SK-N-SH treated with all-trans-retinoic acid at 6 μM for 48 hours (cell line): ENCODE data around the gene YARS2.

ENCODE experiments used
- ATAC-seq: fragments of 200-7000 bp; cut with Tn5 transposase; 3 replicates; pipeline ENCODE4 v1.9.1; 2020; ENCODE audit warnings: mild to moderate bottlenecking, moderate library complexity
- ARNTL ChIP-seq: fragments of 450-650 bp; formaldehyde crosslinking; IDR thresholded peaks from 2 replicates; pipeline ENCODE4 v1.5.0; 2020; ENCODE audit warnings: low read depth, mild to moderate bottlenecking, moderate library complexity, borderline replicate concordance
- BACH2 ChIP-seq: fragments of 250-450 bp; sonication (Bioruptor Pico); IDR thresholded peaks from 2 replicates; pipeline ENCODE4 v1.9.0; 2021; ENCODE audit warnings: mild to moderate bottlenecking, borderline replicate concordance
- CREB5 ChIP-seq: fragments of 250-450 bp; sonication (Bioruptor Pico); IDR thresholded peaks from 2 replicates; pipeline ENCODE4 v1.5.1; 2020; ENCODE audit warnings: low read depth, mild to moderate bottlenecking, moderate library complexity
- CSDC2 ChIP-seq: fragments of 250-450 bp; sonication (Bioruptor Pico); IDR thresholded peaks from 2 replicates; pipeline ENCODE4 v1.5.0; 2020; ENCODE audit warnings: mild to moderate bottlenecking, moderate library complexity
- CSRNP3 ChIP-seq: fragments of 250-450 bp; sonication (Bioruptor Pico); IDR thresholded peaks from 2 replicates; pipeline ENCODE4 v1.5.1; 2021; ENCODE audit warnings: mild to moderate bottlenecking, moderate library complexity
- ESRRG ChIP-seq: fragments of 250-450 bp; sonication (Bioruptor Pico); IDR thresholded peaks from 2 replicates; pipeline ENCODE4 v1.6.1; 2021; ENCODE audit warnings: mild to moderate bottlenecking
- GLIS3 ChIP-seq: fragments of 250-450 bp; sonication (Bioruptor Pico); IDR thresholded peaks from 2 replicates; pipeline ENCODE4 v1.5.0; 2020; ENCODE audit warnings: mild to moderate bottlenecking, moderate library complexity
- ISL1 ChIP-seq: fragments of 250-450 bp; sonication (Bioruptor Pico); IDR thresholded peaks from 2 replicates; pipeline ENCODE4 v2.1.2; 2022; ENCODE audit warnings: mild to moderate bottlenecking, moderate library complexity
- OSR1 ChIP-seq: fragments of 250-450 bp; sonication (Bioruptor Pico); IDR thresholded peaks from 2 replicates; pipeline ENCODE4 v1.8.0; 2022; ENCODE audit warnings: moderate library complexity, mild to moderate bottlenecking, inconsistent platforms
- PATZ1 ChIP-seq: fragments of 250-450 bp; sonication (Bioruptor Pico); IDR thresholded peaks from 2 replicates; pipeline ENCODE4 v1.8.0; 2020; ENCODE audit warnings: mild to moderate bottlenecking, moderate library complexity, borderline replicate concordance
- POU6F1 ChIP-seq: fragments of 250-450 bp; sonication (Bioruptor Pico); IDR thresholded peaks from 2 replicates; pipeline ENCODE4 v1.8.0; 2021; ENCODE audit warnings: low read depth, mild to moderate bottlenecking, moderate library complexity, borderline replicate concordance
- PPARA ChIP-seq: fragments of 250-450 bp; sonication (Bioruptor Pico); IDR thresholded peaks from 2 replicates; pipeline ENCODE4 v1.5.0; 2020; ENCODE audit warnings: mild to moderate bottlenecking, borderline replicate concordance
- RARB ChIP-seq: fragments of 250-450 bp; sonication (Bioruptor Pico); IDR thresholded peaks from 2 replicates; pipeline ENCODE4 v1.8.0; 2021; ENCODE audit warnings: mild to moderate bottlenecking, moderate library complexity
- SNAI2 ChIP-seq: fragments of 250-450 bp; sonication (Bioruptor Pico); IDR thresholded peaks from 2 replicates; pipeline ENCODE4 v1.5.0; 2020; ENCODE audit warnings: mild to moderate bottlenecking, moderate library complexity
- TCF4 ChIP-seq: fragments of 250-450 bp; sonication (Bioruptor Pico); IDR thresholded peaks from 2 replicates; pipeline ENCODE4 v1.8.0; 2021; ENCODE audit warnings: mild to moderate bottlenecking, moderate library complexity, borderline replicate concordance
- TOX ChIP-seq: fragments of 250-450 bp; sonication (Bioruptor Pico); IDR thresholded peaks from 2 replicates; pipeline ENCODE4 v1.8.0; 2021; ENCODE audit warnings: mild to moderate bottlenecking, moderate library complexity, borderline replicate concordance
- ZC3H10 ChIP-seq: fragments of 250-450 bp; sonication (Bioruptor Pico); IDR thresholded peaks from 2 replicates; pipeline ENCODE4 v1.5.1; 2021; ENCODE audit warnings: mild to moderate bottlenecking, moderate library complexity
- ZFP3 ChIP-seq: fragments of 250-450 bp; sonication (Bioruptor Pico); IDR thresholded peaks from 2 replicates; pipeline ENCODE4 v1.5.0; 2020; ENCODE audit warnings: mild to moderate bottlenecking, moderate library complexity
- ZFP30 ChIP-seq: fragments of 450-650 bp; formaldehyde crosslinking; IDR thresholded peaks from 2 replicates; pipeline ENCODE4 v1.5.0; 2022; ENCODE audit warnings: mild to moderate bottlenecking, moderate library complexity
- ZNF565 ChIP-seq: fragments of 450-650 bp; formaldehyde crosslinking; conservative IDR thresholded peaks from 2 replicates; pipeline ENCODE4 v1.5.0; 2020; ENCODE audit warnings: low read depth, mild to moderate bottlenecking, moderate library complexity
- ZNF70 ChIP-seq: fragments of 450-650 bp; formaldehyde crosslinking; IDR thresholded peaks from 2 replicates; pipeline ENCODE4 v1.5.0; 2020; ENCODE audit warnings: mild to moderate bottlenecking, moderate library complexity
- ZNF8 ChIP-seq: fragments of 450-650 bp; formaldehyde crosslinking; IDR thresholded peaks from 2 replicates; pipeline ENCODE4 v1.5.0; 2020; ENCODE audit warnings: mild to moderate bottlenecking, moderate library complexity

Gene YARS2

GRCh38 chr12:32788405-32788804, 32.7 kb upstream of the YARS2 start:
- ATAC-seq, result no peak
- TF ChIP-seq ZNF8, result no peak
- TF ChIP-seq ESRRG (CRISPR knock-in tag), result no peak
- TF ChIP-seq GLIS3 (CRISPR knock-in tag), result no peak
- TF ChIP-seq ZC3H10 (CRISPR knock-in tag), result no peak
- no peak for TF ChIP-seq CSDC2 (CRISPR knock-in tag)
- TF ChIP-seq CSRNP3 (CRISPR knock-in tag), result no peak
- no peak for TF ChIP-seq ZFP30 (CRISPR knock-in tag)
- no peak for TF ChIP-seq BACH2 (CRISPR knock-in tag)
- no peak for TF ChIP-seq SNAI2 (CRISPR knock-in tag)
- no peak for TF ChIP-seq TOX (CRISPR knock-in tag)
- no peak for TF ChIP-seq ISL1 (CRISPR knock-in tag)
- no peak for TF ChIP-seq ARNTL
- TF ChIP-seq POU6F1 (CRISPR knock-in tag), result no peak
- no peak for TF ChIP-seq ZFP3 (CRISPR knock-in tag)
- no peak for TF ChIP-seq PATZ1 (CRISPR knock-in tag)
- TF ChIP-seq ZNF565, result no peak
- no peak for TF ChIP-seq PPARA

GRCh38 chr12:32785557-32785956, 29.9 kb upstream of the YARS2 start:
- TF ChIP-seq ZNF565 (no peak), PATZ1 (CRISPR knock-in tag) (no peak), SNAI2 (CRISPR knock-in tag) (no peak), CSDC2 (CRISPR knock-in tag) (no peak), ARNTL (no peak), CREB5 (CRISPR knock-in tag) (no peak), RARB (CRISPR knock-in tag) (no peak), ZNF8 (no peak), ZC3H10 (CRISPR knock-in tag) (no peak), BACH2 (CRISPR knock-in tag) (no peak), ISL1 (CRISPR knock-in tag) (no peak), CSRNP3 (CRISPR knock-in tag) (no peak), ZFP30 (CRISPR knock-in tag) (no peak), ZFP3 (CRISPR knock-in tag) (no peak), ESRRG (CRISPR knock-in tag) (no peak), ZNF70 (CRISPR knock-in tag) (no peak), GLIS3 (CRISPR knock-in tag) (no peak), TCF4 (CRISPR knock-in tag) (no peak), PPARA (no peak)
- no peak for ATAC-seq

- no peak for ATAC-seq
- TF ChIP-seq TCF4 (CRISPR knock-in tag) (no peak), TOX (CRISPR knock-in tag) (no peak), CSRNP3 (CRISPR knock-in tag) (no peak), ZNF70 (CRISPR knock-in tag) (no peak), ZNF8 (no peak), GLIS3 (CRISPR knock-in tag) (no peak), RARB (CRISPR knock-in tag) (no peak), OSR1 (no peak), PATZ1 (CRISPR knock-in tag) (no peak), ESRRG (CRISPR knock-in tag) (no peak), ARNTL (no peak), ISL1 (CRISPR knock-in tag) (no peak), ZNF565 (no peak)
- TF ChIP-seq, all 23 proteins: peak for 0
These were observed 27.3 kb upstream of the YARS2 start for GRCh38 chr12:32783029-32783428.
